Immature natural killer cell (primary cell): ENCODE results near the gene NME9. TPM values are rescaled to one million over a fixed set of nuclear protein-coding genes. Genes with fewer than 3 reads are reported as not detected.
"Not testable (repeated sequence)": the region's sequence is repeated elsewhere in the genome, so short reads cannot be mapped to it uniquely, and the experiment has no call there.

Experiments
- DNase-seq, 3 donors: peaks; one replicate each; pipeline ENCODE4 v3.0.0; 2022; ENCODE audit warnings: mixed read lengths in 1 of 3
- H3K27ac Mint-ChIP-seq, 6 donors: one replicate each; pipeline ENCODE4 v1.8.0; 2020; ENCODE audit warnings: mixed read lengths in 6 of 6, mild to moderate bottlenecking in 5 of 6, inconsistent platforms in 4 of 6, moderate library complexity in 3 of 6
- H3K27me3 Mint-ChIP-seq, 3 donors: one replicate each; pipeline ENCODE4 v1.8.0; 2020 to 2021; ENCODE audit warnings: low read depth in 3 of 3, mild to moderate bottlenecking in 3 of 3, mixed read lengths in 3 of 3, moderate library complexity in 3 of 3, inconsistent platforms in 1 of 3
- H3K36me3 Mint-ChIP-seq, 3 donors: one replicate each; pipeline ENCODE4 v1.8.0; 2020; ENCODE audit warnings: mixed read lengths in 3 of 3, inconsistent platforms in 2 of 3, mild to moderate bottlenecking in 2 of 3
- H3K4me1 Mint-ChIP-seq, 2 donors: one replicate each; pipeline ENCODE4 v1.8.0; 2020; ENCODE audit warnings: inconsistent platforms in 2 of 2, mild to moderate bottlenecking in 2 of 2, mixed read lengths in 2 of 2, moderate library complexity in 1 of 2
- H3K4me3 Mint-ChIP-seq, 5 donors: one replicate each; pipeline ENCODE4 v1.8.0; 2020; ENCODE audit warnings: mild to moderate bottlenecking in 5 of 5, mixed read lengths in 5 of 5, inconsistent platforms in 3 of 5, moderate library complexity in 3 of 5
- H3K9me3 Mint-ChIP-seq, 6 donors: one replicate each; pipeline ENCODE4 v1.8.0; 2020; ENCODE audit warnings: mild to moderate bottlenecking in 6 of 6, mixed read lengths in 6 of 6, inconsistent platforms in 4 of 6, moderate library complexity in 3 of 6
- polyA plus RNA-seq, 3 donors: library from polyadenylated mRNA; unstranded; fragments of 300-500 nt; fragmentation: Illumina TruSeq; gene quantifications; one replicate each; pipeline ENCODE4 v1.2.3, GENCODE V29; 2021

Gene NME9
- polyA plus RNA-seq: under 1 TPM in 1 of 3 donors, not detected in 2; 0.50 TPM

DNA sequence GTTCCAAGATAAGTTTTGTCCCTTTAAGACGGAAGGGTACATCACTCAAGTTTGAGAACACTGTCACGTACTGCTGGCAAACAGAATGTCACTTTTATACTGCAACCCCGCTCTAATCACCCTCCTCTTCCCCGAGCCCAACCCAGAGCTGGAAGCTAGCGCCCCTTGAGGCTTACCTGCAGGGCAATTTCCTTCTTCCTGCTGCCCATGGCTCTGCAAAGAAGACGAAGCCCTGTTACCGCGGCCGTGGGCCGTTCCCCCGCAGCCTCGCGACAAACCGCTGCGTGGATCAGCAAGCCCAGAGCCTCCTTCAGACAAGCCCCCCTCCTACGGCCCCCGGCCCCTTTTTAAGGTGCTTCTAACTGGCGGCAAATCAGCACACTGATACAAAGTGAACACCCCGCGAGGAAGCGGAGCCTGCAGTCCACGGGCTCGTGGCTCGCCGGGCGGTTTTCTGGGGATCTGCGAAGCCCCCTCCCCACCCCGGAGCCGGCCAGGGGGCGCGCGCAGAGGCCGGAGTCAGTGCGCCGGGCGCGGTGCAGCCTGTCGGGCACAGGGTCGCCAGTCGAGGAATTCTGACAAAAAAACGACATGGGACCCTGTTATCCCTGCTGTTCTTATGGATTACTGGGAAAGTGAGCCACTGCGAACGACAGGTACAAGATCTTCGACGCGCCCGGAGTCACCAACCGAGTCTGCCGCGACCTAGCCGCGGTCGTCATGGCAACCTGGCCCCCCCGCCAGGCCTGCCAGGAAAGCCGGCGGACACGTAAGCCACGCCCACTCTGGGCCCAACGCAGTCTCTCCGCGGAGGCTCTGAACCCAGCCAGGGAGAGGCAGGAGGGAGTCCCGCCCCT, at the start of gene NME9:
Gene NME9, minus strand, starts transcription at position 725 of the 857 bp plus-strand sequence. Its CDS starts 516 bp downstream, at position 209.
- peak within 1 kb of the TSS; percentile 39 to 89 (median 85) for H3K27ac Mint-ChIP-seq
- H3K27me3 Mint-ChIP-seq: peaks cover 6 to 14% (median 7%) of the 10 kb centered on the region in 3 donors
- peaks cover 14 to 24% of the 10 kb centered on the region in 2 donors for H3K4me1 Mint-ChIP-seq
- H3K36me3 Mint-ChIP-seq: no peaks in the 10 kb centered on the region
- peak within 1 kb of the TSS; percentile 93 to 98 (median 94) for H3K4me3 Mint-ChIP-seq
- no peaks in the 10 kb centered on the region for H3K9me3 Mint-ChIP-seq
- peak; percentile 80 to 85 (median 84) for DNase-seq

DNA sequence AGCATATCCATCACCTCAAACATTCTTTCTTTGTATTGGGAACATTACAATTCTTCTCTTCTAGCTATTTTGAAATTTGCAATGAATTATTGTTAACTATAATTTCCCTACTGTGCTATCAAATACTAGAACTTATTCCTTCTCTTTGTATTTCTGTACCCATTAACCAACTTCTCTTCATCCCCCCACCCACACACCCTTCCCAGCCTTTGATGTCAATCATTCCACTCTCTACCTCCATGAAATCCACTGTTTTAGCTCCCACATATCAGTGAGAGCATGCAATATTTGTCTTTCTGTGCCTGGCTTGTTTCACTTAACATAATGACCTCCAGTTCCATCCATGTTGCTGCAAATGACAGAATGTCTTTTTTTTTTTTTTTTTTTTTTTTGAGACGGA, 49.3 kb upstream of the NME9 start:
- Mint-ChIP-seq H3K27ac (no peak overlapping the region), H3K27me3 (peaks cover 1 to 10% (median 2%) of the 10 kb centered on the region in 3 donors), H3K9me3 (no peaks in the 10 kb centered on the region), H3K36me3 (no peaks in the 10 kb centered on the region), H3K4me3 (no peak overlapping the region), H3K4me1 (no peaks in the 10 kb centered on the region)
- no peak for DNase-seq

DNA sequence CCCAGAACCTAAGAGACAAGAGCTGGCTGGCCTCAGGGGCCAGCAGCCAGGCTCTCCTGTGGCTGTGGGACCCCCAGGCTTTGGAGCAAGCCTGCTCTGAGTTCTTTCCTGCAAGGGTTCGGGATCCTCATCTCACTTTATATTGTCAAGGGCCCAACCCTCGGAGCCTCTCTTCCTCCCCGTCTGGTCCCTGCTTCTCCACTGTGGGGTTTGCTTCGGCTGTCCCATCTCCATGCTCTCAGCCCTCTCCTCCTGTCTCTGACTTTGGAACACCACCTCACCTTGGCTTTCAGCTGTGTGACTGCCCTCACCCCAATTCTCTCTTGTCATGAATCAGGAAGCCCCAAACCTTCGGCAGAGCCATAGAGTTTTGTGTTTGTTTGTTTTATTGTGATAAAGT, 48.7 kb upstream of the NME9 start:
- DNase-seq: no peak
- Mint-ChIP-seq H3K4me1 (no peaks in the 10 kb centered on the region), H3K36me3 (no peaks in the 10 kb centered on the region), H3K27me3 (peaks cover 0 to 10% (median 1%) of the 10 kb centered on the region in 3 donors), H3K27ac (no peak overlapping the region), H3K9me3 (no peaks in the 10 kb centered on the region), H3K4me3 (no peak overlapping the region)

DNA sequence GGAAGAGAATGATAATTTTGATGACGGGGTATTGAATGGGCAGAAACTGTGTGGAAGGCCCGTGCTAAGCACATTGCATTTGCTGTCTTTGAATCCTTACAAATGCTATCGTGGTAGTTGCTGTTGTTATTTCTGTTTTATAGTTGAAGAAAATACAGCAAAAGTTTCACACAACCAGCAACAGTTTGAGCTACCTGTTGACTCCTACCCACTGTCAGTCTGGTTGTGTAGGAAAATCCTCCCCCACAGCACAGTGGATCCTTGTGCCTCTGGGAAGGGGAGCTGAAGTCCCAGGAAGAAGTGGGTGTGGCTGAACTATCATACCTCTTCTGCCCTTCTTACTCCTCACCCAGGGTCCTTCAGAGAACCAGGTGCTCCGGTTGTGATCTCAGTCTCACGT, 48.2 kb upstream of the NME9 start:
- Mint-ChIP-seq H3K36me3 (no peaks in the 10 kb centered on the region), H3K27ac (no peak overlapping the region), H3K27me3 (peaks cover 0 to 10% (median 1%) of the 10 kb centered on the region in 3 donors), H3K9me3 (no peaks in the 10 kb centered on the region), H3K4me1 (no peaks in the 10 kb centered on the region), H3K4me3 (no peak overlapping the region)
- no peak for DNase-seq

GRCh38 chr3:138377212-138377611, 47.6 kb upstream of the NME9 start:
- H3K9me3 Mint-ChIP-seq, H3K4me3 Mint-ChIP-seq, H3K4me1 Mint-ChIP-seq, H3K27me3 Mint-ChIP-seq, DNase-seq, H3K36me3 Mint-ChIP-seq, H3K27ac Mint-ChIP-seq: not testable (repeated sequence)

DNA sequence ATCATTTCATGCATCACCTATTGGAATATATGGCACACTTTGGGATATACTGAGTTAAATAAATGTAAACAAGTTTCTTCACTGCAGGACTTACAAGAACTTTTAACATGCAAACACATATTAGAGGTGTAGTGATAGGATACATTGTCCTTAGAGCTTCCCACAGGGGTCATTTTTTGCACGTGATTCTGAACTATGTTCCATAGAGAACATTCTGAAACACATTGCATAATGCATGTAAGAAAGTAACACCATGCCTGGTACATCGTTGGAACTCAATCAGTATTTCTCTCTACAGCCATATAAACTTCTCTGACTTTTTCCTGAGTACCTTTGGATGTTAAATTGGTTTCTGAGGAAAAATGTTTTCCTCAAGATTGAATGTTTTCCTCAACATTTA, 47.0 kb upstream of the NME9 start:
- no peaks in the 10 kb centered on the region for H3K36me3 Mint-ChIP-seq
- H3K4me3 Mint-ChIP-seq: no peak overlapping the region
- no peaks in the 10 kb centered on the region for H3K4me1 Mint-ChIP-seq
- no peaks in the 10 kb centered on the region for H3K9me3 Mint-ChIP-seq
- H3K27ac Mint-ChIP-seq: no peak overlapping the region
- no peak for DNase-seq
- peaks cover 0 to 8% (median 4%) of the 10 kb centered on the region in 3 donors for H3K27me3 Mint-ChIP-seq

DNA sequence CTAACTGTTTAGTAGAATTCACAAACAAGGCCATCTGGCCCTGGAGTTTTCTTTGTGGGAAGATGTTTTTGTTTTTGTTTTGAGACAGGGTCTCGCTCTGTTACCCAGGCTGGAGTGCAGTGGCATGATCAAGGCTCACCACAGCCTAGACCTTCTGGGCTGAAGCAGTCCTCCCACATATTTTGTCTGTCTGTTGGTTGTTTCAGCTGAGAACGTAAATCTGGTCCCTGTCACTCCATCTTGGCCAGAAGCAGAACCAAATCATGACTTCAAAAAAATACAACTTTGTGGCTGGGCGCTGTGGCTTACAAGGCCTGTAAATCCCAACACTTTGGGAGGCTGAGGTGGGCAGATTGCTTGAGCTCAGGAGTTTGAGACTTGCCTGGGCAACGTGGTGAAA, 45.8 kb upstream of the NME9 start:
- Mint-ChIP-seq H3K27me3 (peaks cover 0 to 6% (median 4%) of the 10 kb centered on the region in 3 donors), H3K4me1 (no peaks in the 10 kb centered on the region), H3K4me3 (no peak overlapping the region)

DNA sequence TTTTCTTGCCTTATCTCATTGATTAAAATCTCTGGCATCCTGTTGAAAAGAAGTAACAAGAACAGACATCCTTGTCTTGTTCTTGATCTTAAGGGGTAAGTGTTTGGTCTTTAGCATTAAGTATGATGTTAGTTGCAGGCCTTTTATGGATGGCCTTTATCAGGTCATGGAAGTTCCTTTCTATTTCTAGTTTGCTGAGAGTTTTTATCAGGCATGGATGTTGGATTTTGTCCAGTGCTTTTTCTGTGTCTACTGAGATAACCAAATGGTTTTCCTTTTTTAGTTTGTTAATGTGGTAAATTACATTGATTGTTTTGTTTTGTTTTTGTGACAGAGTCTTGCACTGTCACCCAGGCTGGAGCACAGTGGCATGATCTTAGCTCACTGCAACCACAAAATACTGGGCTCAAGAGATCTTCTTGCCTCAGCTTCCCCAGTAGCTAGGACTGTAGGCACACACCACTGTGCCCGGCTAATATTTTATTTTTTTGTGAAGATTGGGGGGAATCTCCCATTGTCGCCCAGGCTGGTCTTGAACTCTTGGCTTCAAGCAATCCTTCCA, 45.0 kb upstream of the NME9 start:
- Mint-ChIP-seq H3K27me3 (peaks cover 0 to 3% (median 2%) of the 10 kb centered on the region in 3 donors), H3K4me1 (no peaks in the 10 kb centered on the region), H3K9me3 (no peaks in the 10 kb centered on the region), H3K4me3 (no peak overlapping the region), H3K36me3 (no peaks in the 10 kb centered on the region), H3K27ac (no peak overlapping the region)
- DNase-seq: no peak

More for the DNA sequence above, 45.8 kb upstream of the NME9 start:
- H3K9me3 Mint-ChIP-seq: no peaks in the 10 kb centered on the region
- H3K27ac Mint-ChIP-seq: no peak overlapping the region
- H3K36me3 Mint-ChIP-seq: no peaks in the 10 kb centered on the region
- DNase-seq: no peak

DNA sequence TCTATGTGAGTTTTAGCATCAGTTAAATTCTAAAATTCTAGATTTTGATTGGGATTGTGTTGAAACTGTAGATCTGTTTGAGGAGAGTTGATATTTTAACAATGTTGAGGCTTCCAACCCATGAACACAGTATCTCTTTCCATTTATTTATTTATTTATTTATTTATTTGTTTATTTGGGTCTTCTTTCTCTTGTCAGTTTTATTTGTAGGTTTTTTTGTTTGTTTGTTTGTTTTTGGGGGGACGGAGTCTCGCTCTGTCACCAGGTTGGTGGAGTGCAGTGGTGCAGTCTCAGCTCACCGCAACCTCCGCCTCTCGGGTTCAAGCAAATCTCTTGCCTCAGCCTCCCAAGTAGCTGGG, 44.1 kb upstream of the NME9 start:
- Mint-ChIP-seq H3K27ac (no peak overlapping the region), H3K4me3 (no peak overlapping the region), H3K4me1 (no peaks in the 10 kb centered on the region), H3K27me3 (peaks cover 0 to 3% (median 2%) of the 10 kb centered on the region in 3 donors), H3K36me3 (no peaks in the 10 kb centered on the region), H3K9me3 (no peaks in the 10 kb centered on the region)
- DNase-seq: no peak

DNA sequence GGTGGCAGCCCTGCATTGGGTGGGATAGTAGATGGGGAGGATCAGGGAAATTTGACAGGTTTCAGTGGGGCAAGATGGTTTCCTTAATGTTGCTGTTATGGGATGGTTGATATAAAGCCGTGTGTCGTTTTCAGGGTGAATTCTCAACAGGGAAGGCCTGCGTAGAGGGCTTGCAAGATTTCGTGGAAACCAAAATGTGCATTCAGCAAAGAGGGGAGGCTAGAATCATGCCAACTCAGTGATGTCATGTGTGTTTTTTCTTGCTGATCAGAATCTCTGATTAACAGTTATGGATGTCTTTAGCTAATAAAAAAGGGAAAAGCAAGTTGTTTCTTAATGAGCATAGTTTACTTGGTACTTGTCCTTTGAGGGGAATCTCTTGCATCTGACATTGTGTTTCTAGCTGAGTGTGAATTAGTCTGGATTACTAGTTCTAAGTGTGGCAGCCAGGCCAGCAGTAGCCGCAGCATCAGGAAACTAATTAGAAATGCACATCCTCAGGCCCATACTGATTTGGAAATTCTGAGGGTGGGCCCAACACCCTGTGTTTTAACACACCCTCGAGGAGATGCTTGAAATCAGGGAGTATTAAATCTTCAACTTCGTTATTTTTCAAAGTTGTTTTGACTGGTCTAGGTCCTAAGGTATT, 43.6 kb upstream of the NME9 start:
- Mint-ChIP-seq H3K4me1 (no peaks in the 10 kb centered on the region), H3K36me3 (no peaks in the 10 kb centered on the region), H3K4me3 (no peak overlapping the region), H3K27me3 (peaks cover 0 to 3% (median 2%) of the 10 kb centered on the region in 3 donors), H3K27ac (no peak overlapping the region), H3K9me3 (no peaks in the 10 kb centered on the region)
- DNase-seq: no peak

DNA sequence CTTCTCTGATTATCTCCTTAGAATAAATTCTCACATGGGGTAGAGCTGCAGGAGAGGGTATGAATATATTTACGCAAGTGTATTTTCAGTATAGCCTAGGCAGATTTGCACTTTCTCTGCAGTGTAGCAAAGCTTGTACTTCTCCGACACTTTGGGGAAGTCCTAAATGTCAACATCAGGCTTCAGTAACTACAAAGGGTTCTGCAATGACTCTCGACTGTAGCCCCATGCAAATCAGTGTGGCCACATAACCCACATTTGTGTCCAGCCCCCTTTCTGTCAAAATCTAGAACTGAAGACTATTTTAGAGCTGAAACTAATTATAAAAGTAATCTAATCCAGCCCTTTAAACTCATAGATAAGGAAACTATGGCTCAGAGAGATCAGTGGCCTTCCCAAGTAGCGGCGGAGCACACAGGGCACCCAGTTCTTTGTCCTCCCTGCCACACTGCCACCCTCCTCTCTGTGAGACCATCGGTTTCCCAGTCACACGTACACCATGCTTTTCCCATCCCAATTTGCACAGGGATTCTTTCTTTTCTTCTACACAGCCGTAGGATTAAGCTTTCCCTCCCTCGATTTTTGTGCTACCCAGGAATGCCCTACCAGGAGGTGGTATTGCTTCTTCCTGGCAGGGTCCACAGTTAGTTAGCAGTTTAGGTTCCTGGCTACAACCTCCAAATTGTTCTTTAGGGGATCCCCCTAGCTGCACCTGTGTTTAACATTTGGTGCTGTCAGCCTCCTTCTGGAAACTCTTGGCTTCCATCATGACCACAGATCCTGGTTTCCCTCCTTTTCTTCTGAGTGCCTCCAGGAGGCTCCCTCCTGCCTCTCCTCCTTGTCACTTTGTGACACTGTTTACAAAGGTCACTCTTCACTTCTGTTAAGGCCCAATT, 41.7 kb upstream of the NME9 start:
- H3K27me3 Mint-ChIP-seq: peaks cover 0 to 6% (median 5%) of the 10 kb centered on the region in 3 donors
- no peaks in the 10 kb centered on the region for H3K9me3 Mint-ChIP-seq
- H3K27ac Mint-ChIP-seq: no peak overlapping the region
- H3K4me3 Mint-ChIP-seq: no peak overlapping the region
- DNase-seq: no peak
- no peaks in the 10 kb centered on the region for H3K36me3 Mint-ChIP-seq
- no peaks in the 10 kb centered on the region for H3K4me1 Mint-ChIP-seq

- DNase-seq: no peak
- Mint-ChIP-seq H3K9me3 (no peaks in the 10 kb centered on the region), H3K27ac (no peak overlapping the region), H3K4me3 (no peak overlapping the region), H3K36me3 (no peaks in the 10 kb centered on the region), H3K27me3 (peaks cover 0 to 6% (median 5%) of the 10 kb centered on the region in 3 donors), H3K4me1 (no peaks in the 10 kb centered on the region)
Observed at GRCh38 chr3:138370321-138370720, 40.7 kb upstream of the NME9 start.

GRCh38 chr3:138369151-138369900, 39.7 kb upstream of the NME9 start:
- H3K4me1 Mint-ChIP-seq: no peaks in the 10 kb centered on the region
- peaks cover 0 to 6% (median 3%) of the 10 kb centered on the region in 3 donors for H3K27me3 Mint-ChIP-seq
- H3K9me3 Mint-ChIP-seq: no peaks in the 10 kb centered on the region
- H3K4me3 Mint-ChIP-seq: no peak overlapping the region
- no peak for DNase-seq
- no peak overlapping the region for H3K27ac Mint-ChIP-seq
- H3K36me3 Mint-ChIP-seq: no peaks in the 10 kb centered on the region
